HG03460 (cell line): ENCODE results near the gene RGS18.
"Not testable (repeated sequence)": the region's sequence is repeated elsewhere in the genome, so short reads cannot be mapped to it uniquely, and the experiment has no call there.

Experiments used
- ATAC-seq: cut with Tn5 transposase; IDR thresholded peaks from one replicate; pipeline ENCODE4 v1.9.1; 2021; ENCODE audit not compliant: unreplicated experiment

RGS18 gene

GRCh38 chr1:192165002-192165401 lies 6.7 kb downstream of the RGS18 start:
- not testable (repeated sequence) for ATAC-seq

DNA sequence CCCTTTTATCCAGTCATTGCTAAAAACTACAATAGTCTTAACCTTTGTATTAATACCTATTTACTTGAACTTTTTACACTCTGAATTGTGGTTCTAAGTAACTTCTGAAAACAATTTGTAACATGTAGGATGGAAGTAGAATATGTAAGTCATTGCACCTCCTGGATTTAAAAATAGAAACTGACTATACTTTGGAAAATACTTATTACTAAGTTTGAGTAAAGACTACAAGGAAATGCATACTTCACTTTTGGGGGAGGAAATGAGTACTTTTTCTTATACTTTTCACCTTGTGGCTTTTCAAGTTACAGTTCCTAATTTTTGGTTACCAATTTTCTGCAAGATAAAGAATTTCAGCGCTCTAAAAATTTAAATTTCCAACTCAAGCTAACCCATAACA lies 8.7 kb downstream of the RGS18 start:
- ATAC-seq, result no peak

DNA sequence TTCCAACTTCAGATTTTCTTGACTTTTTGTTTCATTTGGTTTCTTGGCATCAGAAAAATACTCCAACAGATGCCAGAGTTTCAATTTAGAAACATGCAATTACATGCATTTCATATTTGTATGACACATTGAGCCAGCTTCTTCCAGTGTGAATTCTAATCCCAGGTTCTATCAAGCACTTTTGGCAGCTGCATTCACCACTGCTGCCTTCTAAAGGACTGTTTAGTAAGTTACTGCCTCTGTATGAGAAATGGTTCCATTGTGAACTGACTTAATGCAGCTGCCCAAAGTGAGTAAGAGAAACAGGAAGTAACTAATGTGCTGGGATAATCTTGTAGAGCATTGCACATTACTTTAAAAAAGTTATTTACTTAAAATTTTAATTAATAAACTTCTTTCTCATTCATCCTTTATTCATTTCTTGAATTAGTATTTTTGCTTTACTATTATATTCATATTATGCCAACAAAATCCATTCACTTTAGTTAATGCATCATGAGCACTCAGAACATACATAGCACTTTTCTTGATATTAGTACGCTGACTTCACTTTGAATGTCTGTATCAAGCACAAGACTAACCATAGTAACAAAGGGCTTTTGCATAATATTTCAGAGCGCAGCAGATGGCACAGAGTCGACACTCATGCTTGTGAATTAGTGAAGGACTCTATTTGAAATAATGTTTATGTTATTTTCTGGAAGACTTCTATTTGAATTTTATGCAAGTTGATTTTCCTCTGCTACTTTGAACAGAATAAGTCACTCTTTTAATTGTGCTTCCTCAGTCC lies 9.8 kb downstream of the RGS18 start:
- no peak for ATAC-seq

- no peak for ATAC-seq
These were observed 10.7 kb downstream of the RGS18 start for GRCh38 chr1:192168964-192169363.

- no peak for ATAC-seq
These were observed 12.1 kb downstream of the RGS18 start for GRCh38 chr1:192170196-192170984.

- ATAC-seq, result no peak
These were observed 12.9 kb downstream of the RGS18 start for GRCh38 chr1:192171123-192171522.

GRCh38 chr1:192175971-192176370 lies 17.7 kb downstream of the RGS18 start:
- ATAC-seq, result no peak

DNA sequence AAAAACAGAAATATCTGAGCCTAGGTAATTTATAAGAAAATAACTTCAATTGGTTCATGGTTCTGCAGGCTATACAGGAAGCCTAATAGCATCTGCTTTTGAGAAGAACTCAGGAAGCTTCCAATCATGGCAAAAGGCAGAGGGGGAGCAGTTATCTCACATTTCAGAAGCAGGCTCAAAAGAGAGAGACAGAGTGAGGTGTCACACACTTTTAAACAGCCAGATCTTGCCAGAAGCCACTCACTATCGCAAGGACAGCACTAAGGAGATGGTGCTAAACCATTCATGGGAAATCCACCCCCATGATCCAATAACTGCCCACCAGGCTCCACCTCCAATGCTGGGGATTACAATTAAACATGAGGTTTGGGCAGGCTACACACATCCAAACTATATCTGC lies 25.5 kb downstream of the RGS18 start:
- ATAC-seq, result no peak

DNA sequence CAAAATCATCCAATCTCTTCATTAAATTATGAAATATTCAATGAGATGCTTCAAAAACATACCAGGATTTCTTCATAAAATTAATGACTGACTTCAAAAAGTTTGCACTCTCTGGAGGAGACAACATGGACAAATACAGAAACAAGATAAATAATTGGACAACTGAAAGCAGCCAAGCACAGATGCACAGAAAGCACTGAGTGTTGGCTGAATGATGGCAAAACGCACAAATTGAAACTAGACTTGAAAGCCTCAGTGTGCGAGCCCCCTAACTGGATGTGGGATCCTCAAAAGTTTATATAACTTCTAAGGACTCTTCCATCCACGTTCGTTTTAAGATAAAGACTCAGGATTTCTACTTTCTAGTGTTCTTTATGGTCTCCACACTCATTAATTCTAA lies 27.9 kb downstream of the RGS18 start:
- ATAC-seq, result no peak

GRCh38 chr1:192190066-192190465 lies 31.8 kb downstream of the RGS18 start:
- ATAC-seq, result no peak

DNA sequence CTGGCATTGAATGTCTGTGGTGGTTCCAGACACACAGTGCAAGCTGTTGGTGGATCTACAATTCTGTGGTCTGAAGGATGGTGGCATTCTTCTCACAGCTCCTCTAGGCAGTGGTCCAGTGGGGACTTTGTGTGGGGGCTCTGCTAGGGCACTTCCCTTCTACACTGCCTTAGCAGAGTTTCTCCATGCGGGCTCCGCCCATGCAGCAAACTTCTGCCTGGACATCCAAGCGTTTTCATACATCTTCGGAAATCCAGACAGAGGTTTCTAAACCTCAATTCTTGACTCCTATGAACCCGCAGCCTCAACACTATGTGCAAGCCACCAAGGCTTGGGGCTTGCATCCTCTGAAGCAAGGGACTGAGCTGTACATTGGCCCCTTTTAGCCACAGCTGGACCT lies 43.0 kb downstream of the RGS18 start:
- ATAC-seq, result no peak

- no peak for ATAC-seq
These were observed 66.1 kb downstream of the RGS18 start for GRCh38 chr1:192224396-192224795.

GRCh38 chr1:192224846-192225245 lies 66.6 kb downstream of the RGS18 start:
- ATAC-seq, result no peak

- ATAC-seq, result no peak
These were observed 67.0 kb downstream of the RGS18 start for GRCh38 chr1:192225266-192225665.

DNA sequence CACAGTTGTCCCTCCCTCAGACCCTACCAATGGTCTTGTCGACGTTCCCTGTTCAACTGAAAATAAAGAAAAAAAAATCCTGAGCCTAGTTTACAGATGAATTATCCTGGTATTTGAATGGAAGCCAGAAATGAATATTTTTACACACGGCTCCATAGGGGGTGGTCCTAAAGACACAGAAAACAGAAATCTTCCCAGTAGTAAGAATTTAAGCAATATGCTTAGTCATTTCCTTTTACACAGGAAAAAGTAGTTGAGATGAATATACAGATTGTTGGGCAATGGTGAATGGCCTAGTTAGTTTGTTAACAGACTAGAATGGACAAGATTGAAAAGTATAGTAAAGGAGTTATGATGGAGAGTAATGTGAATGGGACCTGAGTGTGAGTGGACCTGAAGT lies 67.4 kb downstream of the RGS18 start:
- no peak for ATAC-seq

DNA sequence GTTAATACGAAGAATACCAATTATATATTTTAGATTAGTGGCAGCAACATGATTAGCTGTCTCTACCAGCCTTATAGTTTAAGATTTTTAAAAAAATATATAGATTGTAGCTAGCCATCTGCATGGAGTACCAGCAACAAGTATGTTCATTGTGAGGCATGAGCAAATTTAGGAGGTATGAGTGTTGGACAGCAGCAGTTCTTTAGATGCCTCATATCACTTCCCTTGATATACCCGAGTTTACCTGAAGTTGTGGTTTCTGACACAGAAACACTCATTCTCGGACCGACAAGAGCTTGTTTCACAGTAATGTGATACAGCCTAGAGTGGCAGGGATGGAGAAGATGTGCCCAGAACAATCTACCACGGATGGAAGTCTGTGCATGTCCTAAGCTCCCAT lies 69.1 kb downstream of the RGS18 start:
- ATAC-seq, result no peak

GRCh38 chr1:192227980-192228379 lies 69.7 kb downstream of the RGS18 start:
- ATAC-seq, result not testable (repeated sequence)

- no peak for ATAC-seq
These were observed 74.7 kb downstream of the RGS18 start for GRCh38 chr1:192232817-192233417.

- no peak for ATAC-seq
These were observed 76.9 kb downstream of the RGS18 start for GRCh38 chr1:192235127-192235526.
